ENCODE measurements around the gene UGT1A9. TPM values are rescaled to one million over a fixed set of nuclear protein-coding genes. Genes with fewer than 3 reads are reported as not detected.
"Not testable (repeated sequence)": the region's sequence is repeated elsewhere in the genome, so short reads cannot be mapped to it uniquely, and the experiment has no call there.

The UGT1A9 gene
- total RNA-seq, 1 donor from 2014 or later = not detected

DNA sequence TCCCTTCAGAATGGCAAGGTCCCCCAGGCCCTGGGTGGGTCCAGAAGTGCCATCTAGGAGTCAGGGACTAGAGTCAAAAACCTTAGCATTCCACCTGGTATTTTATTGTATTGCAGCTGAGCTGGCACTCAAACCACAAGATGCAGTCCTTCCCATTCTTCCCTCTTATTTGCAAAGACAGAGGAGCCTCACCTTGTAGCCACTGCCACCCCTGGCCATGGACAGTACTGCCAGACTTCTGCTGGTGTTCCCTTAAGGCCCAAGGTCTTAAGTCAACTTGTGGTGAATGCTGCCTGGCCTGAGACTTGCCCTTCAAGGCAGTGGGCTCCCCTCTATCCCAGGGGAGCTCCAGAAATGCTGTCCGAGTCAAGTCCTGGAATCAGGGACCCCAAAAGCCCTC is 28.6 kb upstream of the UGT1A9 start:
- Mint-ChIP-seq H3K9me3 (peaks cover 22% of the 10 kb centered on the region), H3K4me1 (peaks cover 9% of the 10 kb centered on the region), H3K27ac (no peak overlapping the region), H3K4me3 (no peak overlapping the region), H3K36me3 (ENCODE audit: low read depth) (no peaks in the 10 kb centered on the region), H3K27me3 (peaks cover 4% of the 10 kb centered on the region)
- TF ChIP-seq, protein P1, sequence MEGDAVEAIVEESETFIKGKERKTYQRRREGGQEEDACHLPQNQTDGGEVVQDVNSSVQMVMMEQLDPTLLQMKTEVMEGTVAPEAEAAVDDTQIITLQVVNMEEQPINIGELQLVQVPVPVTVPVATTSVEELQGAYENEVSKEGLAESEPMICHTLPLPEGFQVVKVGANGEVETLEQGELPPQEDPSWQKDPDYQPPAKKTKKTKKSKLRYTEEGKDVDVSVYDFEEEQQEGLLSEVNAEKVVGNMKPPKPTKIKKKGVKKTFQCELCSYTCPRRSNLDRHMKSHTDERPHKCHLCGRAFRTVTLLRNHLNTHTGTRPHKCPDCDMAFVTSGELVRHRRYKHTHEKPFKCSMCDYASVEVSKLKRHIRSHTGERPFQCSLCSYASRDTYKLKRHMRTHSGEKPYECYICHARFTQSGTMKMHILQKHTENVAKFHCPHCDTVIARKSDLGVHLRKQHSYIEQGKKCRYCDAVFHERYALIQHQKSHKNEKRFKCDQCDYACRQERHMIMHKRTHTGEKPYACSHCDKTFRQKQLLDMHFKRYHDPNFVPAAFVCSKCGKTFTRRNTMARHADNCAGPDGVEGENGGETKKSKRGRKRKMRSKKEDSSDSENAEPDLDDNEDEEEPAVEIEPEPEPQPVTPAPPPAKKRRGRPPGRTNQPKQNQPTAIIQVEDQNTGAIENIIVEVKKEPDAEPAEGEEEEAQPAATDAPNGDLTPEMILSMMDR (IDR thresholded peaks at IDR 0.05) = no peak
- no peak for ATAC-seq (ENCODE audit: low read depth)
- intact Hi-C loops (cut with micrococcal nuclease) = no loop called here
- ChIA-PET CTCF (no interaction called here), POLR2A (no interaction called here)
- no peak for DNase-seq

DNA sequence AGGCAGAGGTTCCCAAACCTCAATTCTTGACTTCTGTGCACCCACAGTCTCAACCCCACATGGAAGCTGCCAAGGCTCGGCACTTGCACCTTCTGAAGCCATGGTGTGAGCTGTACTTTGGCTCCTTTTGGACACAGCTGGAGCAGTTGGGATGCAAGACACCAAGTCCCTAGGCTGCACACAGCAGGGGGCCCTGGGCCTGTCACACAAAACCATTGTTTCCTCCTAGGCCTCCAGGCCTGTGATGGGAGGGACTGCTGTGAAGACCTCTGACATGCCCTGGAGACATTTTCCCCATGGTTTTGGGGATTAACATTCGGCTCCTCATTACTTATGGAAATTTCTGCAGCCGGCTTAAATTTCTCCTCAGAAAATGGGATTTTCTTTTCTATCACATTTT is 25.7 kb upstream of the UGT1A9 start:
- DNase-seq; H3K4me1 Mint-ChIP-seq; H3K36me3 Mint-ChIP-seq (ENCODE audit: low read depth); POLR2A ChIA-PET; intact Hi-C loops (cut with micrococcal nuclease); ATAC-seq (ENCODE audit: low read depth); CTCF ChIA-PET; H3K27ac Mint-ChIP-seq; H3K4me3 Mint-ChIP-seq: not testable (repeated sequence)
- peaks cover 12% of the 10 kb centered on the region for H3K27me3 Mint-ChIP-seq
- peaks cover 22% of the 10 kb centered on the region for H3K9me3 Mint-ChIP-seq

DNA sequence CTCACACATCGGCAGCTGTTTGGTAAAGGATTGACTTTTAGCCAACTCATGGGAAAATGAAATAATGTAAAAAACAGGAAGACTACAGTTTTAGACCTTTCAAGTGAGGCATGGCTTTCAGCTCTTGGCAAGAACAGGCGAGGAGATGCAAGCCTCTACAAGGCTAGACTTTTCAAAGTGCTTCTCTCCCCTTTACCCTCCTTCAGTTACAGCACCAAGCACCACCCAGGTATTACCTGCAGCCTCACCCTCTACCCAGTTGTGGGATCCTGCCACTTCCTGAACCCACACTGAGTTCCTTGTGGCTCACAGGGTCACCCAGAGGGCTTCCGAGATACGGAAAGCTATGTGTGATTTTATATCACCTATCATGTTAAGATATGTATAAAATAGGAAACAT is 20.7 kb upstream of the UGT1A9 start:
- H3K4me3 Mint-ChIP-seq = no peak overlapping the region
- CTCF ChIA-PET = no interaction called here
- H3K27ac Mint-ChIP-seq = no peak overlapping the region
- ATAC-seq (ENCODE audit: low read depth) = no peak
- POLR2A ChIA-PET = no interaction called here
- no peak for DNase-seq
- TF ChIP-seq, protein P1 (IDR thresholded peaks at IDR 0.05) = no peak
- peaks cover 13% of the 10 kb centered on the region for H3K9me3 Mint-ChIP-seq
- intact Hi-C loops (cut with micrococcal nuclease) = no loop called here
- peaks cover 23% of the 10 kb centered on the region for H3K27me3 Mint-ChIP-seq
- H3K36me3 Mint-ChIP-seq (ENCODE audit: low read depth) = no peaks in the 10 kb centered on the region
- H3K4me1 Mint-ChIP-seq = no peaks in the 10 kb centered on the region

DNA sequence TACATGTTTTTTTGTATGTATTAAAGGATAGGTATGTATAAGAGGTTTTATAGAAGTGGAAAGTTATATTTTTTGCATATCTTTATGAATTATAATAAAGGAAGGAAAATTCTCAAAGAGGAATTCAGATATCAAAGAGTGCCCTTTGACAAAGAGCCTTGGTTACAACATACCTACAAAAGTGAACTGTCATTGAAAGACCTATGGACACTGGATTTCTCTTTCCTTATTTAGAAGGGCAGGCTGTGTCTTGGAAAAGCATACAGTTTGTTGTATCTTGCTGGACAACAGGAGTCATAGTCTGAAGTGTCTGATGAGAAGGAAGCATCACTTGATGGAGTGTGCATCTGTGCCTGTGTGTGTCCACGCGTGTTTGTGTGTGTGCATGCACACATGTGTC is 20.3 kb upstream of the UGT1A9 start:
- POLR2A ChIA-PET = no interaction called here
- CTCF ChIA-PET = no interaction called here
- Mint-ChIP-seq H3K9me3 (peaks cover 12% of the 10 kb centered on the region), H3K4me3 (no peak overlapping the region), H3K4me1 (no peaks in the 10 kb centered on the region), H3K27ac (no peak overlapping the region), H3K36me3 (ENCODE audit: low read depth) (no peaks in the 10 kb centered on the region), H3K27me3 (peaks cover 23% of the 10 kb centered on the region)
- ATAC-seq (ENCODE audit: low read depth) = no peak
- no peak for DNase-seq
- intact Hi-C loops (cut with micrococcal nuclease) = no loop called here
- TF ChIP-seq, protein P1 (IDR thresholded peaks at IDR 0.05) = no peak

DNA sequence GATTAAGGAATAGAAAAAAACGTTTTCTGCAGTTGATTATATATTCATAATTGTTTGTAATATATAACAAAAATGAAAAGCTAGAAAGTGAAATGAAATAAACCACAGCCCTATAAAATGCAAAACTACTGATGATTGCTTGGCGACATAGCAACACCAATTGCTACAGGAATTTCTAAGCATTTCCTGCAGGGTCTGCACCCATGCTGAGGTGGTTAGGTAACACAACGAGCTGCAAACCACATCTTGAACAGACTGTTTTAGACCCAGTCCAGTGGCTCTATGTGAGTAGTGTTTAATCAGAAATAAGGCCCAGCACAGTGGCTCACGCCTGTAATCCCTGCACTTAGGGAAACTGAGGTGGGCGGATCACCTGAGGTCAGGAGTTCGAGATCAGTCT is 17.2 kb upstream of the UGT1A9 start:
- Mint-ChIP-seq H3K4me3 (no peak overlapping the region), H3K27me3 (peaks cover 34% of the 10 kb centered on the region), H3K36me3 (ENCODE audit: low read depth) (no peaks in the 10 kb centered on the region), H3K4me1 (no peaks in the 10 kb centered on the region), H3K27ac (no peak overlapping the region), H3K9me3 (no peaks in the 10 kb centered on the region)
- ChIA-PET CTCF (no interaction called here), POLR2A (no interaction called here)
- ATAC-seq (ENCODE audit: low read depth) (no peak), DNase-seq (no peak)
- intact Hi-C loops (cut with micrococcal nuclease) = no loop called here
- TF ChIP-seq, protein P1 (IDR thresholded peaks at IDR 0.05) = no peak

DNA sequence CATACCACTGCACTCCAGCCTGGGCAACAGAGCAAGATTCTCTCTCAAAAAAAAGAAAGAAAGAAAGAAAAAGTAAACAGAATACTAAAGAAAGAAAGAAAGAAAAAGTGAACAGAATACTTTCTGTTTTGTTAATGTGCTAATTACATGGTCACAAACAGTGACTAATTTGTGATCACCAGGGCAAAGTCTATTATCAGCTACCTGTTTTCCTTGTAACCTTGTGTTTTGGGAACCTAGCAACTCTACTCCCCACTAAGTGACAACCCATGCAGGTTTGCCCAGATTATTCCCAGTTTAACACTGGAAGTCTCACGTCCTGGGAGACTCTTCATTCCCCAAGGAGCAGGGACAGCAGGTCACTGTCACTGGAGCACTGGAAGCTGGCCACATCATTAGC is 16.7 kb upstream of the UGT1A9 start:
- no peak overlapping the region for H3K27ac Mint-ChIP-seq

DNA sequence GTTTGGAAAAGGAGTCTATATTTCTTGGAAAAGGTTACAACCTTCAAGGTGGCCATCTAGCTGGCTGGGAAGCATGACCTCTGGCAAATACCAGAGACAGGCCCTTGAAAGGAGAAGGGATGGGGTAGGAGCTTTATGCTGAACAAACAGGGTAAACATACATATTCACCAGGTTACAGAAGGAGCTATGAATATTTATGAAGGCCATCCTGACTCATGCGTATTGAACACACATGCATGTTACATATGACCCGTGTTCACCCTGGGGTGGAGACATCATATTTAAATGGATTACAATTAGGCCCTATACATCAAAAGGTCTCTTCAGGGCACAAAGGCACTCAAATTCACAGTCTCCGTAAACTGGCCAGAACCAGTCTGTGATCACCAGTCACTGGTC is 15.8 kb upstream of the UGT1A9 start:
- POLR2A ChIA-PET; H3K9me3 Mint-ChIP-seq; H3K27ac Mint-ChIP-seq; intact Hi-C loops (cut with micrococcal nuclease); H3K36me3 Mint-ChIP-seq (ENCODE audit: low read depth); DNase-seq; H3K4me3 Mint-ChIP-seq; ATAC-seq (ENCODE audit: low read depth); H3K4me1 Mint-ChIP-seq; CTCF ChIA-PET: not testable (repeated sequence)
- peaks cover 38% of the 10 kb centered on the region for H3K27me3 Mint-ChIP-seq

More for the DNA sequence above, 16.7 kb upstream of the UGT1A9 start:
- POLR2A ChIA-PET = no interaction called here
- CTCF ChIA-PET = no interaction called here
- peaks cover 38% of the 10 kb centered on the region for H3K27me3 Mint-ChIP-seq
- H3K4me3 Mint-ChIP-seq = no peak overlapping the region
- no peak for DNase-seq
- H3K4me1 Mint-ChIP-seq = no peaks in the 10 kb centered on the region
- H3K9me3 Mint-ChIP-seq = no peaks in the 10 kb centered on the region
- no peaks in the 10 kb centered on the region for H3K36me3 Mint-ChIP-seq (ENCODE audit: low read depth)
- intact Hi-C loops (cut with micrococcal nuclease) = no loop called here
- TF ChIP-seq, protein P1 (IDR thresholded peaks at IDR 0.05) = no peak
- ATAC-seq (ENCODE audit: low read depth) = no peak

All from activated B cell treated with CpG ODN at 0.5 μM for 24 hours (primary cell).